Measurements from ENCODE around the gene OTUB1. TPM values are rescaled to one million over a fixed set of nuclear protein-coding genes. Genes with fewer than 3 reads are reported as not detected.
"Not testable (repeated sequence)": the region's sequence is repeated elsewhere in the genome, so short reads cannot be mapped to it uniquely, and the experiment has no call there.

OTUB1 gene
- total and polyA plus RNA-seq, 2 experiments from 2014 or later = 119 to 269 TPM

GRCh38 chr11:63951779-63952536, 34.3 kb upstream of the OTUB1 start:
- TF ChIP-seq, protein P1, sequence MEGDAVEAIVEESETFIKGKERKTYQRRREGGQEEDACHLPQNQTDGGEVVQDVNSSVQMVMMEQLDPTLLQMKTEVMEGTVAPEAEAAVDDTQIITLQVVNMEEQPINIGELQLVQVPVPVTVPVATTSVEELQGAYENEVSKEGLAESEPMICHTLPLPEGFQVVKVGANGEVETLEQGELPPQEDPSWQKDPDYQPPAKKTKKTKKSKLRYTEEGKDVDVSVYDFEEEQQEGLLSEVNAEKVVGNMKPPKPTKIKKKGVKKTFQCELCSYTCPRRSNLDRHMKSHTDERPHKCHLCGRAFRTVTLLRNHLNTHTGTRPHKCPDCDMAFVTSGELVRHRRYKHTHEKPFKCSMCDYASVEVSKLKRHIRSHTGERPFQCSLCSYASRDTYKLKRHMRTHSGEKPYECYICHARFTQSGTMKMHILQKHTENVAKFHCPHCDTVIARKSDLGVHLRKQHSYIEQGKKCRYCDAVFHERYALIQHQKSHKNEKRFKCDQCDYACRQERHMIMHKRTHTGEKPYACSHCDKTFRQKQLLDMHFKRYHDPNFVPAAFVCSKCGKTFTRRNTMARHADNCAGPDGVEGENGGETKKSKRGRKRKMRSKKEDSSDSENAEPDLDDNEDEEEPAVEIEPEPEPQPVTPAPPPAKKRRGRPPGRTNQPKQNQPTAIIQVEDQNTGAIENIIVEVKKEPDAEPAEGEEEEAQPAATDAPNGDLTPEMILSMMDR (IDR thresholded peaks at IDR 0.05; ENCODE audit: low read depth, low read length) = no peak
- Histone ChIP-seq H3K4me1 (ENCODE audit: low read depth) (no peaks in the 10 kb centered on the region), H3K36me3 (peaks cover 41% of the 10 kb centered on the region), H3K27me3 (no peaks in the 10 kb centered on the region), H3K4me3 (no peak overlapping the region), H3K27ac (no peak overlapping the region), H3K9me3 (ENCODE audit: low read depth) (no peaks in the 10 kb centered on the region)
- no peak for DNase-seq (ENCODE audit: low read depth in 1 of 2, low spot score in 1 of 2)

DNA sequence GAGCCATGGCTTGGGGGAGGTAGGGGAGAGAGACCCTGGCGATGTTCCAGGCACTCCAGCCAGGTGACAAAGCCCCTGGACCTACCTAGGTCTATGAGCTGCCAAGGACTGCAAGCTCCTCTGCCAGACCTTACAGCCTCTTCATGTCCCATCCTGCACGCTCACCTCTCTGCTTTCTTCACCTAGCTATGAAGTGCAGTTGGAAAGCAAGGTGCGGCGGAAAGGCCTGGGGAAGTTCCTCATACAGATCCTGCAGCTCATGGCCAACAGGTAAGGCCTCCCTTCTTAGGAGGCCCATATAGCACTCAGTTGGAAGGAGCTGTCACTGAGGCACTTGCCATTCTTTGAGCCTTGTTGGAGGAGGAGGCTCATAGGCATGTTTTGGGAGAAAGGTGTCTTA, 33.7 kb upstream of the OTUB1 start:
- Histone ChIP-seq H3K27ac (no peak overlapping the region), H3K36me3 (peaks cover 37% of the 10 kb centered on the region), H3K27me3 (no peaks in the 10 kb centered on the region), H3K4me3 (no peak overlapping the region), H3K4me1 (ENCODE audit: low read depth) (no peaks in the 10 kb centered on the region), H3K9me3 (ENCODE audit: low read depth) (no peaks in the 10 kb centered on the region)
- DNase-seq (ENCODE audit: low read depth in 1 of 2, low spot score in 1 of 2) = no peak
- TF ChIP-seq, protein P1 (IDR thresholded peaks at IDR 0.05; ENCODE audit: low read depth, low read length) = no peak

- H3K27ac ChIP-seq = no peak overlapping the region
- TF ChIP-seq, protein P1 (IDR thresholded peaks at IDR 0.05; ENCODE audit: low read depth, low read length) = no peak
- DNase-seq (ENCODE audit: low read depth in 1 of 2, low spot score in 1 of 2) = no peak
- H3K4me3 ChIP-seq = no peak overlapping the region
- no peaks in the 10 kb centered on the region for H3K27me3 ChIP-seq
- peaks cover 31% of the 10 kb centered on the region for H3K36me3 ChIP-seq
- H3K4me1 ChIP-seq (ENCODE audit: low read depth) = no peaks in the 10 kb centered on the region
- H3K9me3 ChIP-seq (ENCODE audit: low read depth) = no peaks in the 10 kb centered on the region
These were observed 28.2 kb upstream of the OTUB1 start for GRCh38 chr11:63958008-63958407.

GRCh38 chr11:63961608-63962412, 24.4 kb upstream of the OTUB1 start:
- TF ChIP-seq, protein P1 (IDR thresholded peaks at IDR 0.05; ENCODE audit: low read depth, low read length) = no peak
- no peaks in the 10 kb centered on the region for H3K27me3 ChIP-seq
- DNase-seq (ENCODE audit: low read depth in 1 of 2, low spot score in 1 of 2) = peak in 1 of 2 donors; percentile 55
- H3K4me3 ChIP-seq = no peak overlapping the region
- H3K9me3 ChIP-seq (ENCODE audit: low read depth) = no peaks in the 10 kb centered on the region
- H3K36me3 ChIP-seq = no peaks in the 10 kb centered on the region
- no peak overlapping the region for H3K27ac ChIP-seq
- no peaks in the 10 kb centered on the region for H3K4me1 ChIP-seq (ENCODE audit: low read depth)

- H3K9me3 ChIP-seq (ENCODE audit: low read depth); H3K27me3 ChIP-seq; H3K27ac ChIP-seq; H3K4me3 ChIP-seq; H3K36me3 ChIP-seq; DNase-seq (ENCODE audit: low read depth in 1 of 2, low spot score in 1 of 2); H3K4me1 ChIP-seq (ENCODE audit: low read depth): not testable (repeated sequence)
These were observed 22.3 kb upstream of the OTUB1 start for GRCh38 chr11:63963895-63964294.

DNA sequence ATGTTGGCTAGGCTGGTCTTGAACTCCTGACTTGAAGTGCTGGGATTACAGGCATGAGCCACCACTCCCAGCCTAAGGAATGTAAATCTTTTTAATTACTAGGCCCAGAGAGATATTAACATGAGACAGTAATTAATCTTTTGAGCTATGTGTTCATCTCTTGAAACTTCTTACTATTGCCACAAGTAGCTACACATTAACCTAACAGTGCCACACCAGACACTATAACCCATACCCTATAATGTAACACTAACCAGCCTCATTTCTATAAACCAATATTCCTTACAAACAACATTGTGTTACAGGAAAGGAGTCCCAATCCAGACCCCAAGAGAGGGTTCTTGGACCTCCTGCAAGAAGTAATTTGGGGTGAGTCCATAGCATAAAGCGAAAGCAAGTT, 19.8 kb upstream of the OTUB1 start:
- Histone ChIP-seq H3K27me3 (no peaks in the 10 kb centered on the region), H3K4me1 (ENCODE audit: low read depth) (no peaks in the 10 kb centered on the region), H3K27ac (no peak overlapping the region)

More for the DNA sequence above, 19.8 kb upstream of the OTUB1 start:
- Histone ChIP-seq H3K9me3 (ENCODE audit: low read depth) (no peaks in the 10 kb centered on the region), H3K36me3 (no peaks in the 10 kb centered on the region), H3K4me3 (no peak overlapping the region)
- no peak for DNase-seq (ENCODE audit: low read depth in 1 of 2, low spot score in 1 of 2)
- TF ChIP-seq, protein P1 (IDR thresholded peaks at IDR 0.05; ENCODE audit: low read depth, low read length) = no peak
